GM12875 (cell line): ENCODE results near the gene ADGRE1.
"Not testable (repeated sequence)": the region's sequence is repeated elsewhere in the genome, so short reads cannot be mapped to it uniquely, and the experiment has no call there.

Experiments used
- H3K4me3 ChIP-seq: one replicate; pipeline ENCODE4 v1.5.1; 2011; ENCODE audit warnings: low read depth, low read length, control low read depth
- TF ChIP-seq, protein P1 (sequence below): IDR thresholded peaks from 2 replicates; pipeline ENCODE4 v1.5.1; 2011; ENCODE audit warnings: low read depth, mild to moderate bottlenecking, control low read depth, inconsistent platforms, low read length, moderate library complexity, borderline replicate concordance; ENCODE audit not compliant: insufficient read depth

Gene ADGRE1

DNA sequence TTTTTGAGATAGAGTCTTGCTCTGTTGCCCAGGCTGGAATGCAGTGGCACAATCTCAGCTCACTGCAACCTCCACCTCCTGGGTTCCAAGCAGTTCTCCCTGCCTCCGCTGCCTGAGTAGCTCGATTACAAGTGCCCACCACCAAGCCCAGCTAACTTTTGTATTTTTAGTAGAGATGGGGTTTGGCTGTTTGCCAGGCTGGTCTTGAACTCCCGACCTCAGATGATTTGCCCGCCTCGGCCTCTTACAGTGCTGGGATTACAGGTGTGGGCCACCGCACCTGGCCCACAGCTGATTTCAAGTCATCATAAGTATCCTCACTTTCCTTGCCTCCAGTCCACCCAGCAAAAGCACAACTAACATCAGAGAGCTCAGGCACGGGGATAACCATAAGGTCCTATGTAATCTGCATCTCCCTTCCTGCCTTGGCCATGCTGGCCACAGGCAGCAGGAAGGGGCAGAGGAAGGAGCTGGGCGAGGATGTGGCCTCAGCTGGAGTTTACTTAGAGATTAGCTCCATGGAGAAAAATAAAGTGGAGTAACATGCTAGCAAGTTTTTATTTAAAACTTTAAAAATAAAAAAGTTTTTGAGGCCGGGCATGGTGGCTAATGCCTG lies 22.9 kb upstream of the ADGRE1 start:
- TF ChIP-seq, protein P1, sequence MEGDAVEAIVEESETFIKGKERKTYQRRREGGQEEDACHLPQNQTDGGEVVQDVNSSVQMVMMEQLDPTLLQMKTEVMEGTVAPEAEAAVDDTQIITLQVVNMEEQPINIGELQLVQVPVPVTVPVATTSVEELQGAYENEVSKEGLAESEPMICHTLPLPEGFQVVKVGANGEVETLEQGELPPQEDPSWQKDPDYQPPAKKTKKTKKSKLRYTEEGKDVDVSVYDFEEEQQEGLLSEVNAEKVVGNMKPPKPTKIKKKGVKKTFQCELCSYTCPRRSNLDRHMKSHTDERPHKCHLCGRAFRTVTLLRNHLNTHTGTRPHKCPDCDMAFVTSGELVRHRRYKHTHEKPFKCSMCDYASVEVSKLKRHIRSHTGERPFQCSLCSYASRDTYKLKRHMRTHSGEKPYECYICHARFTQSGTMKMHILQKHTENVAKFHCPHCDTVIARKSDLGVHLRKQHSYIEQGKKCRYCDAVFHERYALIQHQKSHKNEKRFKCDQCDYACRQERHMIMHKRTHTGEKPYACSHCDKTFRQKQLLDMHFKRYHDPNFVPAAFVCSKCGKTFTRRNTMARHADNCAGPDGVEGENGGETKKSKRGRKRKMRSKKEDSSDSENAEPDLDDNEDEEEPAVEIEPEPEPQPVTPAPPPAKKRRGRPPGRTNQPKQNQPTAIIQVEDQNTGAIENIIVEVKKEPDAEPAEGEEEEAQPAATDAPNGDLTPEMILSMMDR, result no peak
- no peak overlapping the region for H3K4me3 ChIP-seq

GRCh38 chr19:6865849-6866248 lies 21.5 kb upstream of the ADGRE1 start:
- TF ChIP-seq, protein P1, result no peak
- H3K4me3 ChIP-seq, result no peak overlapping the region

- no peak overlapping the region for H3K4me3 ChIP-seq
- TF ChIP-seq, protein P1, result no peak
Measured at GRCh38 chr19:6866741-6867151, 20.6 kb upstream of the ADGRE1 start.

DNA sequence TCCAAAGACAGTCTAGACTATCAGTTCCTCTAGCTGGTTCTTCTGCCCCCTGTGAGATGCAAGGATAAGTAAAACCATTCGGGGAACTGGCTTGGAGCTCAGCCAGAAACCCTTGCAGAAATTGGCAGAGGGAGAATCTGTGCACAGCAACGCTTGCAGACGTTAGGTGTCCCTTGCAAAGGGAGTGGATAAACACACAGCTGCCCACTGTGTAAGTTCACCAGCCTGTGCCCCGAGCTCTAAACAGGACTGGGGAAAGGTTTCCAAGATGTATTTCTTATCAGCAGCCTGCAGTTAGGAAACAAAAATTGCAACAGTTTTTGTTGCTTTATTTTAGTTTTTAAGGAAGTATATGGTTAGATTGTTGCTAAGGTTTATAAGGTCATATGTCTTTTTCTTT lies 19.0 kb upstream of the ADGRE1 start:
- H3K4me3 ChIP-seq, result no peak overlapping the region
- TF ChIP-seq, protein P1, result no peak

- not testable (repeated sequence) for H3K4me3 ChIP-seq
Measured at GRCh38 chr19:6869151-6869882, 18.1 kb upstream of the ADGRE1 start.

DNA sequence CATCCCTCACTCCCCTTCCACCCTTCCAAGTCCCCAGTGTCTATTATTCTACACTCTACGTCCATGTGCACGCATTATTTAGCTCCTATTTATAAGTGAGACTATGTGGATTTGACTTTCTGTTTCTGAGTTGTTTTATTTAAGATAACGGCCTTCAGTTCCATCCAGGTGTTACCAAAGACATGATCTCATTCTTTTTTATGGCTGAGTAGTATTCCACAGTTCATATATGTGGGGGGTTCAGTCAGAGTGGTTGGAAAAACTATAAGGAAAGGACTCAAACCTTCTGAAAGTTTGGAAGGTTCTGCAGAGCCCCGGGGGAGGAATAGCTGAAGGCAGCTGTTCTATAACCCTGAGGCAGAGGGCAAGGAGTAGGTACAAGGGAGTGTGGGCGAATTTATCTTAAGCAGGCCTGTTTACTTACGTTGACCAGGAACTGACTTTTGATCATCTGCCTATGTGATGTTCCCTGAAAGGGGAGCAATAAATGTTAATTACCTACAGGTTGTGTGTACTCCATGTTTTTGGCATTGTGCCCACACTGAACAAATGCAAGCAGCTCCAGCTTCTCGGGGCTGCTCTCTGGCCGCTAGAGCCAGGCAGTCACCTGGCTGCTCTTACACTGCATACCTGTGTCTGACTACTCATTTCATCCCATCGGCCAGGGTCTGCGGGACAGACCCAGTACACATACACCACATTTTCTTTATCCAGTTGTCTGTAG lies 13.5 kb upstream of the ADGRE1 start:
- TF ChIP-seq, protein P1, result no peak
- H3K4me3 ChIP-seq, result no peak overlapping the region

GRCh38 chr19:6875218-6875617 lies 12.2 kb upstream of the ADGRE1 start:
- TF ChIP-seq, protein P1, result no peak
- no peak overlapping the region for H3K4me3 ChIP-seq
